GM03348 (cell line): ENCODE measurements around the gene GPRC5A.

Source experiments
- DNase-seq: peaks from one replicate; pipeline ENCODE4 v3.0.0; 2012; ENCODE audit warnings: low spot score

GPRC5A gene

DNA sequence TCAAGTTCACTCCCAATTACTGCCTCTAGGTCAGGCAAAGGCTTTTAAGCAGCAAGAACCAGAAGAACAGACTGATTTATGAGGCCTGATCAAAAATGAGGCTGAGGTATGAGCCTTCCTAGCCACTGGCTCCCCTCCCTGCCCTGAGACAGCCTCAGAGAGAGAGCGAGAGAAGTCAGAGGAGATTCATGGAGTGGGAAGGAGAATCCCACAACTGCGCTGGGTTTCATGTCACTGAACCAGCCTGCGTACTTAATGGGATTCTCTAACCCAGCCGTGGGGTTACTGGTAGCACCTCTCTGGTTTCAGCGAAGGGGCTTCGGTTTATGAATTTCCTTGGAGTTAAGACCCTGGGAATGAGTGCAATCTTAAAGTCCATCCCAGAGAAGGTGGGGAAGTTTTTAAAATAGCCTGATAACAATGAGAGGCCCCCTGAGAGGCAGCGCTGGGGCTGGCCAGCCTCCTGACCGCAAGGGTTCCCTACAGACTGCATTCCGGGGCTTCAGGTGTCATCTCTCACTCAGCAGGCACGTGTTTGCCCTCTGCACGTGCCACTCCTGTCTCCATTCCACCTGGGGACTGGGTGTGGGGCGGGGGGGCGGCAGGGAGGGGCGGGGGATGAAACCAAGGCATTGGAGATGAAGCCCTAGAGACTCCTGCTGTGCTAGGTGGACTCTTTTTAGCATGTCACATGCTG, 6.1 kb upstream of the GPRC5A start:
- DNase-seq = no peak

DNA sequence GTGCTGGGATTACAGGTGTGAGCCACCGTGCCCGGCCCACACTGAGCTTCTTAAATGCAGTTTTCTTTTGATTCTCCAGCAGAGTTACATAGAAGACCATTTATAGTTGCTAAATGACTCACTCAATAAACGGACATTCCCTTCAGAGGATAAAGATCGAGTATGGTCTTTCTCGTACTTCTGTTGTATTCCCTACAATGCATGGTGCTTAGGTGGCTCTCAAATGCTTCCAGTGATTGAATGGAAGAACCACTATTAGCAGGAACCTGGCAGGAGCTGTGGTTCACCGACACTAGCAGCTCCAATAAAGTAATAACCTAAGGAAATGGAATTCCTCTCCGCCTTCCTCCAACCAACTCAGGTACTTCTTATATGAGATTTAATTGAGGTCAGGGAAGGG, 3.9 kb upstream of the GPRC5A start:
- no peak for DNase-seq

- DNase-seq = no peak
Observed at GRCh38 chr12:12889701-12890100, 1.7 kb upstream of the GPRC5A start.

DNA sequence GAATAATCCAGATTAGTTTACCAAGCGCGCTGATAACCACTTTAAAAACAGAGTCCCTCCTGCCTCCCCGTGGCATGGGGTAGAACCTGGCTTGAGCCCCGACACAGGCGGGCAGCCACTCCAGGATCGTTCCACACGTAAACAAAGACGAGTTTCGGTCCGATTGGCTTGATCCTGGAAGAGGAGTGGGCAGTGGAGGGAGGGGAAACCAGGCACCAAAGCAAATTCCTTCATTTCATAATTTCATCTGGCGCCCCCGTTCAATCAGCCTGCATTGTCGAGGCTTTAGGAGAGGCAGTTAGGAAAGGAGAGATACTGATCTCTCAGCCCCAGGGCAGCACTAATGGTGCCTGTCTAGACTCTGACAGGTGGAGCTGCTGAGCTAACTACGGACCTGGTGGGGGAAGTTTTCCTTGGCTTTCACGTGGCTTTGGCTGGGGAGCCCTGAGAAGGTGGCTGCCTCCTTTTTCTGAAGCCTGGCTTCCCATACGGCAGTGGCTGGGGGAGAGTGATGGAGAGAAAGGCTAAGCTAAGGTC, 751 bp upstream of the GPRC5A start:
- no peak for DNase-seq

DNA sequence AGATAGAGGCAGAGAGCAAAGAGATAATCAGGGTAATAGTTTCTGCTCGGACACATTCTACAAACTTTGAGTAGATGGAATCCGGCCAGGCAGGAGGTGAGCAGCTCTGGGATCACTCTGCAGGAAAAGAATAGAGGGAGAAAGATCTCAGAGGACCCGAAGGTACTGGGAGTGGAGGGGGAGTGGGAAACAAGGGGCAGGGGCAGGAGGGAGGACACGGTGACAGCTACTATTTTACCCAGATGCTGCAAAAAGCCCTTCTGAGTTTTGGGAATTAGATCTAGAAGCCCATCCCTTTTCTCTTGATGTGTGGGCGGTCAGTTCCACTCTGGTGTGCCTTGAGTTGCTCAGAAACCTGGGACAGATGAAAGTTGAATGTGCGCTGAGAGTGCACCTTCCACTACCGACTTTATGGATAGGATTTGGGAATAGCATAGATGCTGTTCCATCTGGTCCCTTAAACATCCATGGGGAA, 556 bp downstream of the GPRC5A start:
- DNase-seq = no peak

GRCh38 chr12:12892681-12893141, 1.3 kb downstream of the GPRC5A start:
- DNase-seq = no peak

DNA sequence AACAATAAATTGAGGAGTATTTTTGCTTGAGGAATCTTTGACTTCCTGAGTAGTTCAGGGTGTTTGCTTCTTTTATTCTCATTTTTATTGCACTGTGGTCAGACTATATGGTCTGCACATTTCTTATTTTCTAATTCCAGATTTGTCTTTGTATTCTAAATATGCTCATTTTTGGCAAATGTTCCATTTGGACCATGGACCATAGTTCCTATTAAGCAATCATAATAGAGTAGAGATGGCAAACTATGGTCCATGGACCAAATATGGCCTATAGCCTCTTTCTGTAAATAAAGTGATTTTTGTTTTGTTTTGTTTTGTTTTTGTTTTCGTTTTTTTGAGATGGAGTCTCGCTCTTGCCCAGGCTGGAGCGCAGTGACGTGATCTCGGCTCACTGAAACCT, 2.1 kb downstream of the GPRC5A start:
- no peak for DNase-seq

DNA sequence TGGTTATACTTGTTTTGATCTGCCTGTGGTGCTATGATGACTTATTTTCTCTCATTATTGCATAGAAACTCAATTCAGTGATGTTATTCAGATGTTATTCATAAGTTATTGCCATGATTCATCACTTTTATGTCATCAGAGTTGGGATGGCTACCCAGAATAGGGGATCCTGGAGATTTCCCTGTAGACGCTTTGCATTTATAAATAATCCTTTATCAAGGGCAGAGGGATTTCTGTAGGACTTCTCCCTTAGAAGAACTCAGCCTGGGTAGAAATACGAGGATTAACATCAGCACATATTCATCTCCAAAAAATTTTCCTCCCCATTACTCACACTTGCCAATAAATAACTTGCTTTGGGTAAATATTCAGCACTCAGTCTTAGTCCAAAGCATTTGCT, 4.9 kb downstream of the GPRC5A start:
- DNase-seq = peak; percentile 46

DNA sequence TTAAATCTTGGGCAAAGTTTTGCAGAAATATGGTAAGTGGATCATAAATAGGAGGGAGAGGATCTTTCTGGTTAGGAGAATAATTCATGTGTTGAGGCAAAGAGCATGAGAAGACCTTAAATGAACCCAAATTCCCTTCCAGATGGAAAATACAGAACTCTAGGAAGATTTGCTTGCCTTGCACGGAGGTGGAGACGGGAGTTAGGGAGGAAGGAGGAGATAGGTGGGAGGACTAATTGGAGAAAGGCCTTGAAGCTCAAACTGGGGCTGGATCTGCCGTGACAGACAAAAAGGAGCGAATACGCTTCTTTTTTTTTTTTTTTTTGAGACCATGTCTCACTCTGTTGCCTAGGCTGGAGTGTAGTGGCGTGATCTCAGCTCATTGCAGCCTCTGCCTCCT, 5.9 kb downstream of the GPRC5A start:
- DNase-seq = no peak

GRCh38 chr12:12898136-12898717, 6.9 kb downstream of the GPRC5A start:
- DNase-seq = no peak

DNA sequence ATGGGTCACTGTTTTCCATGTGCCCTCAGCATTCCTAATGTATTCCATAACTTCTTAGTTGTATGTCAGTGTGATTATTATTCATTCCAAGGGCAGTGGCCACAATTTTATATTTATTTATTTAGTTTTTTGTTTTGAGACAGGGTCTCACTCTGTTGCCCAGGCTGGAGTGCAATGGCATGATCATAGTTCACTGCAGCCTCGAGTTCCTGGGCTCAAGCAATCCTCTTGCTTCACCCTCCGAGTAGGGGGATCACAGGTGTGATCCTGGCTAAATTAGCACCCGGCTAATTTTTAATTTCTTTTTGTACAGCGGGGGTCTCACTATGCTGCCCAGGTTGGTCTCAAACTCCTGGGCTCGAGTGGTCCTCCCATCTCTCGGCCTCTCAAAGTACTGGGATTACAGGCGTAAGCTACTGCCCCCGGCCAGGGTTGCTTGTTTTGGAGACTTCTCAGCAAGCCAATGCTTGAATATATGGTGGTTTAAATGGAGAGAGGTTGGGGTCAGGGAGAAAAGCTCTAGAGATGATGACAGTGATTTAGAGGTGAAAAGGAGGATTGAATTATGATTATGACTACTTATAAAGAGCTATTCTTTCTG, 7.6 kb downstream of the GPRC5A start:
- no peak for DNase-seq

DNA sequence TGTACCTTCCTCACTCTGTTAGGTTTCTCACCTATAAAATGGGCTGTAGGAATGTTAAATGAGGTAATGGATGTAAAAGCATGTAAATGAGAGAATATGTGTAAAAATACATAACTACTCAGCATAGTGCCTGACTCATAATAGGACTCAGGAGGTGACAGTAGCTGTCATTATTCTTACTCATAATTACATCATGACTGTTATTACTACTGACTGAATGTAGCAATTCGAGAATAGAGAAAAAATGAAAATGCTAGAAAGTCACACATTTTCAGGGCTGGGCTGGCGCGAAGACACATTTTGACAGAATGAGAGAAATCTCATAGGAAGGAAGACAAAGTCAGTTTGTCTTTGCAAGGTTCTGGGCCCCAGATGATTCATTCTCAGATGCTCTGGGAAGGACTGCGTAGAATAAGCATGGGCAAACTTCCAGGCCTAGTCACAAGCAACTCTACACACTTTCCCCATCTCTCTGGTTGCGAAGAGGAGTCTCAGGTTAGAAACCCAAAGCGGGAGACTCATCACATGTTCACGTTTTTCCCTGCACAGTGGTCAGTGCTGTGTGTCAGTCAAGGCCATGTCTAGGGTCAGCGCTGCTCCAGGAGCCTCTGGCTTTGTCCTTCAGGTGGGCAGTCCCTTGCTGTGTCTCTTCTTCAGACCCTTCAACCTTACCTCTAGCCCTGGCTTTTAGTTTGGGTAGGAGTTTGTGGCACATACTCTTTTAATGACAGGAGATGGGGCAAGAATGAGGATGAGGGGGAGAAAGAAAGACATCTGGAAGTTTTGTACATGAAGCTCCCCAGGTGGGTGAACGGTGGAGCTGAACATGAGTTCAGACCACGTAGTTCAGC, 8.4 kb downstream of the GPRC5A start:
- peak; percentile 67 for DNase-seq

- DNase-seq = no peak
Observed at GRCh38 chr12:12900786-12901157, 9.4 kb downstream of the GPRC5A start.

DNA sequence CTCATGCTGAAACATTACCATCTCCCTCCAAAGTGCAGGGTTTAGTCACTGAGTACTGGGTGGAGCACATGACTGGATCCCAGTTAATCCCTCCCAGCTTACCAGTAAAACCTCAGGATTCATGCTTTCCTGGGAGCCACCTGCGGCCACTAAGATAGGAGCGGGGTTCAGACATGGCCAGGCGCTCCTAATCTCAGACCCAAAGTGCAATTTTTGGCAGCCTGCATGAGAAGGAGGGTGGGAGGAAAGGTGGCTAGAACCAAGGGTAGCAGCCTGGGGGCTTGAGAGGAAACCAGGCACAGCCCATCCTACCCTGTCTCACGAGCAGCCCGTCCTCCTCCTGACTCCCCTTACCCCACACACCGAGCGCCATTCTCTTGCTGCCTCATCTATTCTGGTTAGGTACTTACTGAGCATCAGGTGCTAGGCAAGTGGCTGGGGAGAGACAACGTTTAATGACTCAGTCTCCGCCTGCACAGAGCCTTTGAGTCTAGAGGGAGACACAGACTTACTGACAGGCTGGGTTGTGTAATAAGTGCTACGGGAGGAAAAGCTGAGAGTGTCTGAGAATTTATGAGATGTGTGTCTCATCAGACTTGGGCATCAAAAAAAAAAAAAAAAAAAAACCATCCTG, 9.9 kb downstream of the GPRC5A start:
- DNase-seq = peak; percentile 80

GRCh38 chr12:12902036-12902435, 10.7 kb downstream of the GPRC5A start:
- peak; percentile 61 for DNase-seq

- no peak for DNase-seq
Observed at GRCh38 chr12:12903642-12904609, 12.6 kb downstream of the GPRC5A start.

DNA sequence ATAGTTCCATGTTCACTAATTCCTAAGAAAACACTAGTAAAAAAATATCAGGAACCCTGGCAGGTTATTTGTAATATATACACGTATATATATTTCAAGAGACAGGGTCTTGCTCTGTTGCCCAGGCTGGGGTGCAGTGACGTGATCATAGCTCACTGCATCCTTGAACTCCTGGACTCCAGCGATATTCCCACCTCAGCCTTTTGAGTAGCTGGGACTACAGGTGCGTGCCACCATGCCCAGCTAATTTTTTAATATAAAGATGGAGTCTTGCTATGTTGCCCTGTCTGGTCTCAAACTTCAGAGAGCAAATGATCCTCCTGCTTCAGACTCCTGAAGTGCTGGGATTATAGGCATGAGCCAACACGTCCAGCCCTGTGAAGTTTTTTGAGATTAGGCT, 16.2 kb downstream of the GPRC5A start:
- DNase-seq = no peak

- DNase-seq = no peak
Observed at GRCh38 chr12:12908252-12908651, 16.9 kb downstream of the GPRC5A start.

DNA sequence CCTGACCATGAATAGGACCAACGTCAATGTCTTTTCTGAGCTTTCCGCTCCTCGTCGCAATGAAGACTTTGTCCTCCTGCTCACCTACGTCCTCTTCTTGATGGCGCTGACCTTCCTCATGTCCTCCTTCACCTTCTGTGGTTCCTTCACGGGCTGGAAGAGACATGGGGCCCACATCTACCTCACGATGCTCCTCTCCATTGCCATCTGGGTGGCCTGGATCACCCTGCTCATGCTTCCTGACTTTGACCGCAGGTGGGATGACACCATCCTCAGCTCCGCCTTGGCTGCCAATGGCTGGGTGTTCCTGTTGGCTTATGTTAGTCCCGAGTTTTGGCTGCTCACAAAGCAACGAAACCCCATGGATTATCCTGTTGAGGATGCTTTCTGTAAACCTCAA, 17.3 kb downstream of the GPRC5A start:
- no peak for DNase-seq

GRCh38 chr12:12909228-12909994, 18.0 kb downstream of the GPRC5A start:
- DNase-seq = no peak
